ENCODE results near the gene MMS22L.
"Not testable (repeated sequence)": the region's sequence is repeated elsewhere in the genome, so short reads cannot be mapped to it uniquely, and the experiment has no call there.

The MMS22L gene

DNA sequence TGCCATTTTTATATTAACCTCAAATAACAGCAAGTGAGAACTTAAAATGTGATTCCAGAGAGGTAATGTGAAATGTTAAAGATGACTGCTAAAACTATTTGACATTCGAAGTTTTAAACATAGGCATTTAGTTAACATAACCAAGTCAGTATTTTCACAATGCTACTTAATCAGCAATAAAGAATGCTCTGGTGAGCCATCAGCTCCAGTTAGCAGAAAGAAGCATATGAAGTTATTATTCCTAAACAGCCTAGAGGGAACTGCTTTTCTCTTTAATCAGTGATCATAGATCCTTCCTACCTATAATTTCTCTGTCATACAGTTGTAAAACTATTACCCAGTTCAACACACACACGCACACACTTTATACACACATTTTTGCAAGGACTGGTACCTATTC lies 60.1 kb downstream of the MMS22L start:
- no peak for DNase-seq (ENCODE audit: low read depth in 2 of 2)

- no peak for DNase-seq (ENCODE audit: low read depth in 2 of 2)
These were observed 64.1 kb downstream of the MMS22L start for GRCh38 chr6:97218912-97219311.

- peak; percentile 33 to 37 for DNase-seq (ENCODE audit: low read depth in 2 of 2)
These were observed 67.8 kb downstream of the MMS22L start for GRCh38 chr6:97215157-97215769.

GRCh38 chr6:97214671-97215070 lies 68.3 kb downstream of the MMS22L start:
- DNase-seq (ENCODE audit: low read depth in 2 of 2): no peak

- no peak for DNase-seq (ENCODE audit: low read depth in 2 of 2)
These were observed 75.6 kb downstream of the MMS22L start for GRCh38 chr6:97207383-97207782.

DNA sequence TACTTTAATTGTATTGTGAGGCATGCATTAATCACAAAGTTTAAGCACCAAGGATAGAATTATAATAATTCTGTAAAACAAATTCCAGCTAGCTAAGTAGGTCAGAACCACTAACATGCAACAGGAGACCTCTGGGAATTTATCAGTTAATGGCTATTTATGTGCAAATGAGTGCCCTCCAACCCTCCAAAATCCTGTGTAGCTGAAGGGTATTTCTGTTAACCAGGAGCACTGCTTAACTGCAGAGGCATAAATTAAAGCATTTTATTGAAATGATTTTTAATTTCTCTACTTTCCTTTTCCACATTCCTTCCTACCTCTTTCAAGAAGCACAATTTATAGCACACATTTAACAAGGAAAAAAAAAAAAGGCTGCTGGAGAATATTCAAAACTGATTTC lies 77.0 kb downstream of the MMS22L start:
- no peak for DNase-seq (ENCODE audit: low read depth in 2 of 2)

- no peak for DNase-seq (ENCODE audit: low read depth in 2 of 2)
These were observed 79.7 kb downstream of the MMS22L start for GRCh38 chr6:97203343-97203742.

- no peak for DNase-seq (ENCODE audit: low read depth in 2 of 2)
These were observed 84.9 kb downstream of the MMS22L start for GRCh38 chr6:97198046-97198565.

- no peak for DNase-seq (ENCODE audit: low read depth in 2 of 2)
These were observed 87.9 kb downstream of the MMS22L start for GRCh38 chr6:97195117-97195516.

- peak; percentile 34 to 46 for DNase-seq (ENCODE audit: low read depth in 2 of 2)
These were observed 93.2 kb downstream of the MMS22L start for GRCh38 chr6:97189767-97190166.

DNA sequence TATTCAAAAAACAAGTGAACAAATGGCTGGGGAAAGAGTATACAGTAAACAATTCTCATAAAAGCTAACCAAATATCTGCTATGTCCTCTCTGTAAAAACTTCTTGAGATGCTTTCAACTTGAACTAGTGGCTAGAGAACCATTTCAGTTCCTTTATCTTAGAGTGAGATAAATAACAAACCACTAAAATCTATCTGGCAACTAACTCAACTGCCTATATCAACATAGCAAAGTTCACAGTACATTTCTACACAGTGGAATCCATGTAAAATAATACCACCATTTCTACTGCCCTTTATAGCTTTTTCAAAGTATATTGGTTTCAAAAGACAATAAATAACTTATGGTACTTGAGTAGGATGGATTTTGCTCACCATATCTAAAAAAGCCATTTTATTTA lies 95.1 kb downstream of the MMS22L start:
- DNase-seq (ENCODE audit: low read depth in 2 of 2): no peak

GRCh38 chr6:97186416-97186999 lies 96.5 kb downstream of the MMS22L start:
- DNase-seq (ENCODE audit: low read depth in 2 of 2): peak; percentile 18 to 35

DNA sequence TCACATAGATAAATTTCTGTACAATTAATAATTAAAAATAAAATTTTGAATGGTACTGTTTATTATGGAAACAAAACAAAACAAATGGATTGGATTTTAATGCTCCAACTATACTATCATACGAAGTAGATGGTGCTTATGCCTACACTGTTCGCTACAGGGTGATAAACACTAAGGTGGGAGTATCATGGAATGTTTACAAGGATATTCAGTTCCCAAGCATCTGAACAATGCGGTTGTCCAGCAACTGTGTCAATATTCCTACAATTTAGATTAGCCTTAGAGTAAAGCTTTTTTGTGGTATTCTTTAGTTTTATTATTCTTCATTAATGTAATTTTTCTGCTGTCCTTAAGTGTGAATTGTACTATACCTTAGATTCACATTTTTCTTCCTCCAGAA lies 105.1 kb downstream of the MMS22L start:
- no peak for DNase-seq (ENCODE audit: low read depth in 2 of 2)

GRCh38 chr6:97176468-97176867 lies 106.5 kb downstream of the MMS22L start:
- DNase-seq (ENCODE audit: low read depth in 2 of 2): no peak

- DNase-seq (ENCODE audit: low read depth in 2 of 2): no peak
These were observed 107.2 kb downstream of the MMS22L start for GRCh38 chr6:97175806-97176205.

GRCh38 chr6:97174471-97174870 lies 108.5 kb downstream of the MMS22L start:
- DNase-seq (ENCODE audit: low read depth in 2 of 2): no peak

DNA sequence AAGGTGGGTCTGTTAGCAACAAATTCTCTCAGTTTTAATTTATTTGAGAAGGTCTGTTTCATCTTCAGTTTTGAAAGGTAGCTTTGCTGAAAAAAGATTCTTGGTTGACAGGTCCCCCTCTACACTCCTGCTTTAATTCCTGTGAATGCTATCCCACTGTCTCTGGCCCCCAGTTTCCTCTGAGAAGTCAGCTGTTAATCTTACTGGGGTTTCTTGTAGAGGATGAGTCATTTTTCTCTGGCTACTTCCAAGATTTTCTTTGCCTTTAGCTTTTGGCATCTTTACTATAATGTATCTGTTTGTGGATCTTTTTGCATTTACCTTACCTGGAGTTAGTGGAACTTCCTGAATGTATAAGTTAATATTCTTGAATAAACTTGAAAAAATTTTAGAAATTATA lies 122.7 kb downstream of the MMS22L start:
- no peak for DNase-seq (ENCODE audit: low read depth in 2 of 2)

DNA sequence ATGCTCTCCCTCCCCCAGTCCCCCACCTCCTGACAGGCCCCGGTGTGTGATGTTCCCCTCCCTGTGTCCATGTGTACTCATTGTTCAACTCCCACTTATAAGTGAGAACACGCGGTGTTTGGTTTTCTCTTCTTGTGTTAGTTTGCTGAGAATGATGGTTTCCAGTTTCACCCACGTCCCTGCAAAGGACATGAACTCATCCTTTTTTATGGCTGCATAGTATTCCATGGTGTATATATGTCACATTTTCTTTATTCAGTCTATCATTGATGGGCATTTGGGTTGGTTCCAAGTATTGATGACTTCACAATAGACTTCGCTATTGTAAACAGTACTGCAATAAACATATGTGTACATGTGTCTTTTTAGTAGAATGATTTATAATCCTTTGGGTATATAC lies 127.6 kb downstream of the MMS22L start:
- not testable (repeated sequence) for DNase-seq (ENCODE audit: low read depth in 2 of 2)

GRCh38 chr6:97154015-97154414 lies 129.0 kb downstream of the MMS22L start:
- no peak for DNase-seq (ENCODE audit: low read depth in 2 of 2)

DNA sequence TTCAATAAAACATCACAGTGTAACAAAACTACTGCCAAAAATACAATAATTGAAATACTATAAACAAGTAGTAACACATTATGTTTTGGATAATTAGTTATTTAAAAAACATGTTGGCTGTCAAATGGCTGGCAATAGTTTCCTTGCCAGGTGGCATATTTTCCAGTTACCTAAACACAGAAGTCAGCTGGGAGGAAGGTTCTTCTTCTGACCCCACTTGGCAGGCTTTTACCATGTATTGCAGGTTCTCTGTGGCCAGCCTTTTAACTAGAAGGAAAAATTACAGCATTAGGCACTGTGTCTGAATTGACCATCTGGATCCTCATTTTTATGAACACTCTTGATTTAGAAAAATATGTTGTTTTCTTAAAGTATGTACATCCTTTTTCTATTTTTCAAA lies 131.4 kb downstream of the MMS22L start:
- no peak for DNase-seq (ENCODE audit: low read depth in 2 of 2)

DNA sequence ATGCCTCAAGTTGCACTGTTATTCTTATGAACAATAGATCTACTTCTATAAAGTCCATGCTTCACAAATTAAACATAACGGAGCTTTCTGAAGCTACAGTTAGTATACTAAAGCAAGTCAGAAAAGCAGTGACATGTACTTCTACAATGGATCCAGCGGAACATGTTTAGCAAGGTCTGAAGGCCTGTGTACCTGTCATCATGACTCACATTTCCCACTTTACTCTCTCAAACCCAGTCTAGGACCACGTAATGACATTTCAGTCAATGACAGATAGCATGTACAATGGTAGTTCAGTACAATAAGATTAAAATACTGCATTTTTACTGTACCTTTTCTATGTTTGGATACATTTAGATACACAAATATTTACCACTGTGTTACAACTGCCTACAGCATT lies 132.1 kb downstream of the MMS22L start:
- no peak for DNase-seq (ENCODE audit: low read depth in 2 of 2)

DNA sequence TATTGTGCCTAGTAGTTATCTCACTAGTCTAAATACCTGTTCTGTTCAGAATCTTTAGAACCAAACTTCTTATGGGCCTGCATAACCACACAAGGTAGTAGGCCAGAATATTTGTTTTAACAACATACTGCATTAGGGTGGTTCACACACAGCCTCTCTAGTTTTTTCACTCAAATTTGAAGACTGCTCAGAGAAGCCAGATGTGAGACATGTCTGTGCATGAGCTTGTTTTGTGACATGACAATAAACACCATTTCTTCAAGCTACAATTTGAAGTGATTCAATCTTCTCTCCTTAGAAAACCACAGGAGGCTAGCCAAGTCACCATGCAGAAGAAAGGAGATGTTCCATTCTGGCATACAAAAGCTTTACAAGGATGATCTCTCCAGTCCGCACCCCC lies 135.6 kb downstream of the MMS22L start:
- DNase-seq (ENCODE audit: low read depth in 2 of 2): no peak

- no peak for DNase-seq (ENCODE audit: low read depth in 2 of 2)
These were observed 137.3 kb downstream of the MMS22L start for GRCh38 chr6:97145691-97146090.

DNA sequence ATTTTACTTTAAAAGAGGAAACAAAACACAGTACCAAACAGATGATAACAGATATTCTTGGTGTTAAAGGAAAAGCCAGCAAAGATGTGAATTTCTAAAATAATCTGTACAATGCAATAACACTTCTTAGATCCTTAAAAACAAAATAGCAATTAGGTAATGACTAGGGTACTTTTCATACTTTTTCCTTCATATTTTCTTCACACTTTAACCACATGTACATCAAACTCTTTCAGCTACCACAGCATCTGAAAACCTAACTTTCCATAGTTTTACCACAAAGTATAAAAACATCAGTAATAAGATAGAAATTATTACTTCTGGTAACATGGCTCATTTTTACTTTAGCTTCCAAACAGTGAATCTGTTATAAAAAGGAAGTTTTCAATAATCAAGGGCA lies 141.3 kb downstream of the MMS22L start:
- DNase-seq (ENCODE audit: low read depth in 2 of 2): no peak

Measured in fibroblast of skin of left quadriceps (primary cell).